ENCODE results near the gene MED12L. TPM values are rescaled to one million over a fixed set of nuclear protein-coding genes. Genes with fewer than 3 reads are reported as not detected.

Gene MED12L
- total and polyA plus RNA-seq, 2 experiments from 2014 or later, result 0.07 to 2.7 TPM

- Histone ChIP-seq H3K9me2 (replicated peaks; ENCODE audit: insufficient read depth) (no peaks in the 10 kb centered on the region), H3K4me3 (no peak overlapping the region), H3K4me1 (ENCODE audit: insufficient read depth) (peaks cover 7% of the 10 kb centered on the region), H3K4me2 (no peak overlapping the region), H2AFZ (no peak overlapping the region), H3K27ac (no peak overlapping the region), H3K79me2 (no peaks in the 10 kb centered on the region), H3K27me3 (no peaks in the 10 kb centered on the region), H3K36me3 (replicated peaks; ENCODE audit: insufficient read depth, low read depth) (no peaks in the 10 kb centered on the region), H4K20me1 (ENCODE audit: insufficient read depth, poor library complexity, severe bottlenecking) (no peaks in the 10 kb centered on the region), H3K9me3 (ENCODE audit: low read depth) (no peaks in the 10 kb centered on the region)
- WGBS (ENCODE audit: low lambda C conversion rate, missing lambda C conversion rate), result 70% methylated on average over 5 of the region's 5 CpGs
- DNase-seq (ENCODE audit: low spot score), result no peak
- no peak for TF ChIP-seq CTCF (IDR thresholded peaks at IDR 0.05; ENCODE audit: poor library complexity)
- TF ChIP-seq EZH2phosphoT487 (IDR thresholded peaks at IDR 0.05; ENCODE audit: low read depth, severe bottlenecking, unreplicated experiment), result no peak
- TF ChIP-seq EZH2 (IDR thresholded peaks at IDR 0.05; ENCODE audit: borderline replicate concordance), result no peak
Observed at GRCh38 chr3:151265866-151266265, 180.4 kb downstream of the MED12L start.

- Histone ChIP-seq H3K27me3 (no peaks in the 10 kb centered on the region), H3K4me2 (no peak overlapping the region), H4K20me1 (ENCODE audit: insufficient read depth, poor library complexity, severe bottlenecking) (no peaks in the 10 kb centered on the region), H3K9me3 (ENCODE audit: low read depth) (no peaks in the 10 kb centered on the region), H3K36me3 (replicated peaks; ENCODE audit: insufficient read depth, low read depth) (no peaks in the 10 kb centered on the region), H2AFZ (no peak overlapping the region), H3K9me2 (replicated peaks; ENCODE audit: insufficient read depth) (no peaks in the 10 kb centered on the region), H3K79me2 (no peaks in the 10 kb centered on the region), H3K4me1 (ENCODE audit: insufficient read depth) (peaks cover 7% of the 10 kb centered on the region), H3K4me3 (no peak overlapping the region), H3K27ac (no peak overlapping the region)
- 71% methylated on average over 1 of the region's 1 CpG for WGBS (ENCODE audit: low lambda C conversion rate, missing lambda C conversion rate)
- no peak for DNase-seq (ENCODE audit: low spot score)
- TF ChIP-seq EZH2phosphoT487 (IDR thresholded peaks at IDR 0.05; ENCODE audit: low read depth, severe bottlenecking, unreplicated experiment), result no peak
- no peak for TF ChIP-seq EZH2 (IDR thresholded peaks at IDR 0.05; ENCODE audit: borderline replicate concordance)
- no peak for TF ChIP-seq CTCF (IDR thresholded peaks at IDR 0.05; ENCODE audit: poor library complexity)
Observed at GRCh38 chr3:151267066-151267465, 181.6 kb downstream of the MED12L start.

GRCh38 chr3:151268267-151269235 is 183.1 kb downstream of the MED12L start:
- 95% methylated on average over 11 of the region's 11 CpGs for WGBS (ENCODE audit: low lambda C conversion rate, missing lambda C conversion rate)
- no peak for DNase-seq (ENCODE audit: low spot score)
- no peak overlapping the region for H3K4me3 ChIP-seq
- H3K9me3 ChIP-seq (ENCODE audit: low read depth), result no peaks in the 10 kb centered on the region
- no peaks in the 10 kb centered on the region for H3K79me2 ChIP-seq
- H3K4me2 ChIP-seq, result no peak overlapping the region
- no peaks in the 10 kb centered on the region for H4K20me1 ChIP-seq (ENCODE audit: insufficient read depth, poor library complexity, severe bottlenecking)
- H3K36me3 ChIP-seq (replicated peaks; ENCODE audit: insufficient read depth, low read depth), result no peaks in the 10 kb centered on the region
- no peak overlapping the region for H2AFZ ChIP-seq
- TF ChIP-seq EZH2phosphoT487 (IDR thresholded peaks at IDR 0.05; ENCODE audit: low read depth, severe bottlenecking, unreplicated experiment), result no peak
- no peak for TF ChIP-seq EZH2 (IDR thresholded peaks at IDR 0.05; ENCODE audit: borderline replicate concordance)
- TF ChIP-seq CTCF (IDR thresholded peaks at IDR 0.05; ENCODE audit: poor library complexity), result no peak
- no peaks in the 10 kb centered on the region for H3K27me3 ChIP-seq
- no peaks in the 10 kb centered on the region for H3K4me1 ChIP-seq (ENCODE audit: insufficient read depth)
- no peak overlapping the region for H3K27ac ChIP-seq
- no peaks in the 10 kb centered on the region for H3K9me2 ChIP-seq (replicated peaks; ENCODE audit: insufficient read depth)
